ENCODE results near the gene DNAH10.

The DNAH10 gene

GRCh38 chr12:123891011-123891410 is 128.9 kb downstream of the DNAH10 start:
- FAIRE-seq, result no peak

- no peak for FAIRE-seq
Measured at GRCh38 chr12:123891516-123892179, 129.5 kb downstream of the DNAH10 start.

- FAIRE-seq, result no peak
Measured at GRCh38 chr12:123892180-123892559, 130.1 kb downstream of the DNAH10 start.

- no peak for FAIRE-seq
Measured at GRCh38 chr12:123892853-123893252, 130.8 kb downstream of the DNAH10 start.

GRCh38 chr12:123893276-123893675 is 131.2 kb downstream of the DNAH10 start:
- no peak for FAIRE-seq

GRCh38 chr12:123894823-123895345 is 132.8 kb downstream of the DNAH10 start:
- FAIRE-seq, result no peak

GRCh38 chr12:123895451-123895850 is 133.3 kb downstream of the DNAH10 start:
- no peak for FAIRE-seq

- no peak for FAIRE-seq
Measured at GRCh38 chr12:123896767-123897166, 134.7 kb downstream of the DNAH10 start.

- FAIRE-seq, result no peak
Measured at GRCh38 chr12:123897221-123897620, 135.1 kb downstream of the DNAH10 start.

GRCh38 chr12:123898673-123899072 is 136.6 kb downstream of the DNAH10 start:
- no peak for FAIRE-seq

GRCh38 chr12:123899368-123899767 is 137.3 kb downstream of the DNAH10 start:
- no peak for FAIRE-seq

GRCh38 chr12:123900871-123901376 is 138.8 kb downstream of the DNAH10 start:
- no peak for FAIRE-seq

- no peak for FAIRE-seq
Measured at GRCh38 chr12:123902821-123903220, 140.7 kb downstream of the DNAH10 start.

GRCh38 chr12:123903301-123904065 is 141.4 kb downstream of the DNAH10 start:
- FAIRE-seq, result no peak

- FAIRE-seq, result peak; percentile 85
Measured at GRCh38 chr12:123905319-123905925, 143.3 kb downstream of the DNAH10 start.

- no peak for FAIRE-seq
Measured at GRCh38 chr12:123906711-123907420, 144.8 kb downstream of the DNAH10 start.

- FAIRE-seq, result no peak
Measured at GRCh38 chr12:123907726-123908476, 145.8 kb downstream of the DNAH10 start.

- FAIRE-seq, result no peak
Measured at GRCh38 chr12:123908884-123909725, 147.0 kb downstream of the DNAH10 start.

- FAIRE-seq, result no peak
Measured at GRCh38 chr12:123910057-123910456, 148.0 kb downstream of the DNAH10 start.

GRCh38 chr12:123910761-123911193 is 148.7 kb downstream of the DNAH10 start:
- no peak for FAIRE-seq

Measured in colon (tissue), 2 donors.